Mesenchymal stem cell (in vitro differentiated cells and primary cell): ENCODE results near the gene KHSRP.

Source experiments
- DNase-seq: peaks from one replicate; pipeline ENCODE4 v3.0.0-alpha.2; 2013
- H2AFZ ChIP-seq: one replicate; pipeline ENCODE4 v1.6.1; 2013; ENCODE audit warnings: low read depth, mild to moderate bottlenecking, control low read depth, inconsistent platforms, low read length, moderate library complexity
- H2AK5ac ChIP-seq: 2 replicates; pipeline ENCODE4 v1.6.1; 2013; ENCODE audit warnings: low read length, moderate library complexity, mild to moderate bottlenecking, inconsistent platforms; ENCODE audit not compliant: severe bottlenecking
- H2BK120ac ChIP-seq: one replicate; pipeline ENCODE4 v1.6.1; 2013; ENCODE audit warnings: low read depth, mild to moderate bottlenecking, inconsistent platforms, low read length, moderate library complexity
- H2BK12ac ChIP-seq, 2 experiments: one replicate each; pipeline ENCODE4 v1.6.1; 2013; ENCODE audit warnings: inconsistent platforms in 2 of 2, low read length in 2 of 2, mild to moderate bottlenecking in 2 of 2, moderate library complexity in 2 of 2, control low read depth in 1 of 2
- H2BK15ac ChIP-seq: one replicate; pipeline ENCODE4 v1.6.1; 2013; ENCODE audit warnings: mild to moderate bottlenecking, low read depth, inconsistent platforms; ENCODE audit not compliant: poor library complexity, severe bottlenecking
- H2BK5ac ChIP-seq: 2 replicates; pipeline ENCODE4 v1.6.1; 2013; ENCODE audit warnings: low read depth, mild to moderate bottlenecking, low read length, control low read depth, inconsistent platforms; ENCODE audit not compliant: poor library complexity, severe bottlenecking
- H3K14ac ChIP-seq, 2 experiments: one replicate each; pipeline ENCODE4 v1.6.1; 2013; ENCODE audit warnings: inconsistent platforms in 2 of 2, low read length in 2 of 2, control low read depth in 1 of 2, mild to moderate bottlenecking in 1 of 2, moderate library complexity in 1 of 2
- H3K18ac ChIP-seq, 2 experiments: one replicate each; pipeline ENCODE4 v1.6.1; 2013; ENCODE audit warnings: inconsistent platforms in 2 of 2, low read length in 2 of 2, control low read depth in 1 of 2, low read depth in 1 of 2, mild to moderate bottlenecking in 1 of 2
- H3K23ac ChIP-seq, 2 experiments: one replicate each; pipeline ENCODE4 v1.6.1; 2013; ENCODE audit warnings: inconsistent platforms in 2 of 2, low read length in 2 of 2, mild to moderate bottlenecking in 2 of 2, moderate library complexity in 2 of 2, control low read depth in 1 of 2
- H3K27ac ChIP-seq: 2 replicates; pipeline ENCODE4 v1.5.1; 2013; ENCODE audit warnings: mild to moderate bottlenecking, moderate library complexity, low read length, control low read depth, inconsistent platforms; ENCODE audit not compliant: poor library complexity, severe bottlenecking
- H3K27me3 ChIP-seq, 2 experiments: 2 replicates each; pipeline versions ENCODE4 v1.6.1 to v1.7.0; 2013; ENCODE audit warnings: low read length in 2 of 2, mild to moderate bottlenecking in 2 of 2, moderate library complexity in 2 of 2, control low read depth in 1 of 2, inconsistent platforms in 1 of 2; ENCODE audit not compliant: control insufficient read depth in 1 of 2, insufficient read depth in 1 of 2
- H3K36me3 ChIP-seq, 2 experiments: 2 replicates each; pipeline versions ENCODE4 v1.6.1 to v1.7.0; 2013; ENCODE audit warnings: low read length in 2 of 2, control low read depth in 1 of 2, inconsistent platforms in 1 of 2, low read depth in 1 of 2, mild to moderate bottlenecking in 1 of 2; ENCODE audit not compliant: insufficient read depth in 2 of 2, control insufficient read depth in 1 of 2
- H3K4ac ChIP-seq, 2 experiments: one replicate each; pipeline ENCODE4 v1.6.1; 2013; ENCODE audit warnings: inconsistent platforms in 2 of 2, low read length in 2 of 2, mild to moderate bottlenecking in 2 of 2, moderate library complexity in 2 of 2, control low read depth in 1 of 2, low read depth in 1 of 2
- H3K4me1 ChIP-seq: 2 replicates; pipeline ENCODE4 v1.6.1; 2013; ENCODE audit warnings: low read depth, low read length, control low read depth; ENCODE audit not compliant: control insufficient read depth, insufficient read depth
- H3K4me2 ChIP-seq: 2 replicates; pipeline ENCODE4 v1.6.1; 2013; ENCODE audit warnings: low read length, mild to moderate bottlenecking, inconsistent platforms; ENCODE audit not compliant: poor library complexity, severe bottlenecking
- H3K4me3 ChIP-seq, 2 experiments: 2 replicates each; pipeline versions ENCODE4 v1.5.1 to v1.7.0; 2013; ENCODE audit warnings: low read length in 2 of 2, mild to moderate bottlenecking in 2 of 2, control low read depth in 1 of 2, low read depth in 1 of 2; ENCODE audit not compliant: insufficient read depth in 1 of 2
- H3K79me1 ChIP-seq: replicated peaks from 2 replicates; pipeline ENCODE4 v1.6.1; 2013; ENCODE audit warnings: mild to moderate bottlenecking, control low read depth, low read length, inconsistent platforms; ENCODE audit not compliant: poor library complexity, severe bottlenecking
- H3K9ac ChIP-seq: 2 replicates; pipeline ENCODE4 v1.7.0; 2013; ENCODE audit warnings: mild to moderate bottlenecking, low read length, moderate library complexity
- H3K9me3 ChIP-seq: 2 replicates; pipeline ENCODE4 v1.7.0; 2013; ENCODE audit warnings: mild to moderate bottlenecking, low read length; ENCODE audit not compliant: control insufficient read depth
- H4K8ac ChIP-seq: one replicate; pipeline ENCODE4 v1.6.1; 2013; ENCODE audit warnings: inconsistent platforms, mild to moderate bottlenecking, low read length, moderate library complexity
- H4K91ac ChIP-seq: one replicate; pipeline ENCODE4 v1.6.1; 2013; ENCODE audit warnings: mild to moderate bottlenecking, low read length, inconsistent platforms
- whole genome bisulfite sequencing: methylation state at CpG from one replicate; pipeline ENCODE4 v1.1.7; 2013; ENCODE audit warnings: mixed read lengths; 5-methylcytosine and 5-hydroxymethylcytosine counted together

The KHSRP gene

DNA sequence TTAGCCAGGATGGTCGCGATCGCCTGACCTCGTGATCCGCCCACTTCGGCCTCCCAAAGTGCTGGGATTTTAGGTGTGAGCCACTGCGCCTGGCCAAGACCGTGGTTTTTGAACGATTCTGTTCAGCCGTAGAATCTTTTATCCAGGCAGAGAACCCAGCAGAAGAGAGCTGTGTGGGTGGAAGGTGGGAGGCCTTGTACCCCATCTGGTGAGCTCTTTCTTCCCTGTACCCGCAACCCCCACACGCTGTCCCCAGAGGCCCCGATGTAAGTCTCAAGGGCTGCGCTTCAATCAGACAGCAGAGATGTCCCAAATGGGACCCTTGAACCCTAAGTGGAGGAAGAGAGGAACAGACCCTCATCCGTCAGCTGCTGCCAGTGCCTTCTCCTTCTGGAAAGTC, 31.3 kb upstream of the KHSRP start:
- Histone ChIP-seq H3K9ac (no peak overlapping the region), H3K79me1 (peaks cover 21% of the 10 kb centered on the region), H2BK5ac (no peak overlapping the region), H3K9me3 (peaks cover 28% of the 10 kb centered on the region), H2BK15ac (no peak overlapping the region), H3K27ac (no peak overlapping the region), H2AK5ac (no peak overlapping the region), H3K36me3 (peaks cover 28 to 52% of the 10 kb centered on the region in 2 experiments), H3K18ac (no peak overlapping the region), H3K14ac (no peak overlapping the region), H4K8ac (no peak overlapping the region), H3K4me1 (peaks cover 17% of the 10 kb centered on the region), H2BK120ac (no peak overlapping the region), H3K4ac (no peak overlapping the region), H3K23ac (no peak overlapping the region), H3K27me3 (no peaks in the 10 kb centered on the region), H3K4me3 (no peak overlapping the region), H3K4me2 (no peak overlapping the region), H4K91ac (no peak overlapping the region), H2BK12ac (no peak overlapping the region), H2AFZ (no peak overlapping the region)
- WGBS: 97% methylated on average over 15 of the region's 15 CpGs
- no peak for DNase-seq

DNA sequence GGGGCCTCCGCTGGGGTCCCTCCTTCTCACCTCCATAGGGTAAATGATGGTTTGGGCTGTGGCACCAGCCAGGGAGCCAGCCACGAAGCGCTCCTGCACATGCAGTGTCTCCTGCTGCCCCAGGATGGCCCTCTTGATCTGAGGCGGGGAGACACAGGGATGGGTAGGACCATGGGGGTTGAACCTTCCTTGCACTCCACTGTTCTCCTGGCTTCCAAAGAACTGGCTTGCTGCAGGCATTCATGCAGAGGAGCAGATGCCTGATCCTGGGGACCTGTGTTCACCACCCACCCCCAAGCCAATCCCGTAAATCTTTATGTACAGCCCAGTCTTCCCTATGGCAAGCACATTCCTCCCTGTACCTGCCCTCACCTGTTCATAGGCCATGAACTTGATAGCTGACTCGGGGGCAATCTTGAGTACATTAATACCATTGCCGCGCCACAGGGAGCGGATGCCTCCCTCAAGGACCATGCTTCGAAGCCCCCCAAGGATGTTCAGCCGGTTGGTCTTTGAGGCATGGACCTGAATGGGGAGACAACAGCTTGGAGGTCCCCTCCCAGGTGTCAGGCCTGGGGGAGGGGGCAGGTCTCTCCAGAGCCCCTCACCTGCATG, 29.4 kb upstream of the KHSRP start:
- Histone ChIP-seq H2BK15ac (no peak overlapping the region), H3K4me1 (peaks cover 13% of the 10 kb centered on the region)
- 97% methylated on average over 11 of the region's 11 CpGs for WGBS

DNA sequence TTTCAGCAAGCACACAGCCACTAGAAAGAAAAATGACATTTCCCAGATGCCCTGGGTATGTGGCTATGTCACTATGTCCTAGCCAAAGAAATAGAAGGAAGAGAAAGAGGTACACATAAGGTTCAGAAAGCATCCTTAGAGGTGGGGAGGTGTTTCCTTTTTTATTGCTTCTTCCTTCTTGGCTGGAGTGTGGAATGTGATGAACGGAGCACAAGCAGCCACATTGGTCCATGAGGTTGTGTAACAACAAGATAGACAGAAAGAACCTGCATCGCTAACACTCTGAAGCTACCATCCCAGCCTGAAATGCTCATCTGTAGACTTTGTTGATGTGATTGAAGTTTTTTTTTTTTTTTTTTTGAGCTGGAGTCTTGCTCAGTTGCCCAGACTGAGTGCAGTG, 28.3 kb upstream of the KHSRP start:
- no peak overlapping the region for H3K14ac ChIP-seq
- peaks cover 28 to 60% of the 10 kb centered on the region in 2 experiments for H3K36me3 ChIP-seq
- H3K9me3 ChIP-seq: peaks cover 28% of the 10 kb centered on the region
- 100% methylated on average over 1 of the region's 2 CpGs for WGBS
- peaks cover 8% of the 10 kb centered on the region for H3K79me1 ChIP-seq
- no peak overlapping the region for H3K9ac ChIP-seq
- peaks cover 3% of the 10 kb centered on the region for H3K4me1 ChIP-seq
- no peak overlapping the region for H4K91ac ChIP-seq
- no peak overlapping the region for H4K8ac ChIP-seq
- H3K4me2 ChIP-seq: no peak overlapping the region
- H2BK120ac ChIP-seq: no peak overlapping the region
- no peak overlapping the region for H3K27ac ChIP-seq
- no peak for DNase-seq
- no peak overlapping the region for H3K23ac ChIP-seq
- H3K4me3 ChIP-seq: no peak overlapping the region
- H2AK5ac ChIP-seq: no peak overlapping the region
- H2BK5ac ChIP-seq: no peak overlapping the region
- no peak overlapping the region for H2BK15ac ChIP-seq
- H3K4ac ChIP-seq: no peak overlapping the region
- H3K27me3 ChIP-seq: no peaks in the 10 kb centered on the region
- H2AFZ ChIP-seq: no peak overlapping the region
- H2BK12ac ChIP-seq: no peak overlapping the region
- H3K18ac ChIP-seq: no peak overlapping the region

More for the DNA sequence above, 29.4 kb upstream of the KHSRP start:
- Histone ChIP-seq H3K9ac (no peak overlapping the region), H2AFZ (no peak overlapping the region), H3K4me3 (no peak overlapping the region), H3K27ac (no peak overlapping the region), H2BK120ac (no peak overlapping the region), H3K18ac (no peak overlapping the region), H3K9me3 (peaks cover 28% of the 10 kb centered on the region), H3K14ac (no peak overlapping the region), H2AK5ac (no peak overlapping the region), H4K8ac (no peak overlapping the region), H3K27me3 (no peaks in the 10 kb centered on the region), H2BK5ac (no peak overlapping the region), H3K4ac (no peak overlapping the region), H3K79me1 (peaks cover 18% of the 10 kb centered on the region), H4K91ac (no peak overlapping the region), H3K4me2 (no peak overlapping the region), H3K36me3 (peaks cover 28 to 60% of the 10 kb centered on the region in 2 experiments), H2BK12ac (no peak overlapping the region), H3K23ac (no peak overlapping the region)
- DNase-seq: no peak

DNA sequence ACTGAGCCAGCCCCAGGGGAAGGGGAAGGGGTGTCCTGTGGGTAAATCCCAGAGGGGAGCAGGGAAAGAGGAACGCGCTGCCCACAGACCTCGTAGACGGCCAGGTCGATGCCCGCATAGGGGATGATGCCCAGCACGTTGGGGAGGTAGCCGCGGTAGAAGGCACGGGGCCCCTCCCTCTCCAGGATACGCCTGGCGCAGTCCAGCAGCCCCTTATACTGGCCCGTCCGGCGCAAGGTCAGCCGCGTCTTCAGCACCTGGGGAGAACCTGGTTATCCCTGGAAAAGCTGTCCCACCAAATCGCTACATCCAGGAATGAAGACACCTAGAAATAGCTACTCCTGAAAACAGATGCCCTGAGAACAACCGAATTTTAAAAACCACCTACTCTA, 27.6 kb upstream of the KHSRP start:
- no peak overlapping the region for H3K23ac ChIP-seq
- no peak overlapping the region for H2BK12ac ChIP-seq
- no peak overlapping the region for H2AFZ ChIP-seq
- no peak overlapping the region for H3K4me3 ChIP-seq
- no peak overlapping the region for H2BK15ac ChIP-seq
- no peak overlapping the region for H3K18ac ChIP-seq
- no peak overlapping the region for H2AK5ac ChIP-seq
- H3K4me2 ChIP-seq: no peak overlapping the region
- no peak for DNase-seq
- WGBS: 98% methylated on average over 19 of the region's 19 CpGs
- no peak overlapping the region for H3K9ac ChIP-seq
- H3K79me1 ChIP-seq: peaks cover 1% of the 10 kb centered on the region
- H3K14ac ChIP-seq: no peak overlapping the region
- H2BK120ac ChIP-seq: no peak overlapping the region
- no peak overlapping the region for H2BK5ac ChIP-seq
- H3K27ac ChIP-seq: no peak overlapping the region
- no peaks in the 10 kb centered on the region for H3K27me3 ChIP-seq
- peaks cover 28 to 56% of the 10 kb centered on the region in 2 experiments for H3K36me3 ChIP-seq
- no peak overlapping the region for H4K91ac ChIP-seq
- no peaks in the 10 kb centered on the region for H3K4me1 ChIP-seq
- H4K8ac ChIP-seq: no peak overlapping the region
- H3K9me3 ChIP-seq: peaks cover 28% of the 10 kb centered on the region
- no peak overlapping the region for H3K4ac ChIP-seq
